OCI-LY1 (cell line): ENCODE measurements around the gene BAIAP3.

Experiments used
- EZH2 ChIP-seq: fragments of 200-600 bp; sonication (generic), shearing (Covaris generic); IDR thresholded peaks from 2 replicates; pipeline ENCODE4 v1.8.0; 2017; ENCODE audit warnings: borderline replicate concordance, mixed run types, mild to moderate bottlenecking, antibody characterized with exemption, low read length, moderate library complexity, mixed read lengths
- TF ChIP-seq, protein P1 (sequence below): fragments of 200-600 bp; sonication (generic), shearing (Covaris generic); IDR thresholded peaks from 2 replicates; pipeline ENCODE4 v1.5.1; 2017; ENCODE audit warnings: mild to moderate bottlenecking, antibody characterized with exemption, low read length, moderate library complexity, mixed read lengths

DNA sequence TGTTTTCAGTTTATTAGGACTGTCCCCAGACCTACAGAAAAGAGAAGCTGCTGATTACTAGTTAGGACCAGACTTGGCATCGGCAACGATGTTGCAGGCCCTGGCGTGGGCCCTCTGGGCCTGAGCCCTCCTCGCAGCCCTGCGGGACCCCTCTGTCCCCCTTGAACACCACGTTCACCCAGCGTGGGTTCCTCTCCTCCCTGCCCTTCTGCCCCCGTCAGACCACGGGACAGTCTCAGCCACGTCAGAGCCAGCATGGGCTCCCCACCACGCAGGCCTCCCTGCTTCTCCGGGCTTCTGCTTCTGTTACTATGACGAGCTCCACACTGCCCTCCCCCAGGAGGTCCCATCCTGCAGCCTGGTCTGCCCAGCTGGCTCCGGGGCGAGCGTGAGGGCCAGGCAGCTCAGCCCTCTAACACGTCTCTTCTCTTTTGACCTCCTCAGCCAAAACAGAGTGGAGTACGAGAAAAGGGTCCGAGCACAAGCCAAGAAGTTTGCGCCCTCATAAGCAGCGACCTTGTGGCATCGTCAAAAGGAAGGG lies 9.1 kb upstream of the BAIAP3 start:
- TF ChIP-seq, protein P1, sequence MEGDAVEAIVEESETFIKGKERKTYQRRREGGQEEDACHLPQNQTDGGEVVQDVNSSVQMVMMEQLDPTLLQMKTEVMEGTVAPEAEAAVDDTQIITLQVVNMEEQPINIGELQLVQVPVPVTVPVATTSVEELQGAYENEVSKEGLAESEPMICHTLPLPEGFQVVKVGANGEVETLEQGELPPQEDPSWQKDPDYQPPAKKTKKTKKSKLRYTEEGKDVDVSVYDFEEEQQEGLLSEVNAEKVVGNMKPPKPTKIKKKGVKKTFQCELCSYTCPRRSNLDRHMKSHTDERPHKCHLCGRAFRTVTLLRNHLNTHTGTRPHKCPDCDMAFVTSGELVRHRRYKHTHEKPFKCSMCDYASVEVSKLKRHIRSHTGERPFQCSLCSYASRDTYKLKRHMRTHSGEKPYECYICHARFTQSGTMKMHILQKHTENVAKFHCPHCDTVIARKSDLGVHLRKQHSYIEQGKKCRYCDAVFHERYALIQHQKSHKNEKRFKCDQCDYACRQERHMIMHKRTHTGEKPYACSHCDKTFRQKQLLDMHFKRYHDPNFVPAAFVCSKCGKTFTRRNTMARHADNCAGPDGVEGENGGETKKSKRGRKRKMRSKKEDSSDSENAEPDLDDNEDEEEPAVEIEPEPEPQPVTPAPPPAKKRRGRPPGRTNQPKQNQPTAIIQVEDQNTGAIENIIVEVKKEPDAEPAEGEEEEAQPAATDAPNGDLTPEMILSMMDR: no peak
- no peak for TF ChIP-seq EZH2
